AG09319 (cell line): Measurements from ENCODE around the gene PRELID3B.
A peak's percentile ranks its signal among the peaks of the same experiment; 100 is the strongest.

Experiments used
- DNase-seq: peaks from one replicate; pipeline ENCODE4 v3.0.0-alpha.2; 2010; ENCODE audit warnings: low read depth; ENCODE audit errors: extremely low read depth
- CTCF ChIP-seq: IDR thresholded peaks from 2 replicates; pipeline ENCODE4 v1.5.1; 2011; ENCODE audit warnings: low read depth, mild to moderate bottlenecking, inconsistent platforms, low read length, moderate library complexity

The PRELID3B gene

DNA sequence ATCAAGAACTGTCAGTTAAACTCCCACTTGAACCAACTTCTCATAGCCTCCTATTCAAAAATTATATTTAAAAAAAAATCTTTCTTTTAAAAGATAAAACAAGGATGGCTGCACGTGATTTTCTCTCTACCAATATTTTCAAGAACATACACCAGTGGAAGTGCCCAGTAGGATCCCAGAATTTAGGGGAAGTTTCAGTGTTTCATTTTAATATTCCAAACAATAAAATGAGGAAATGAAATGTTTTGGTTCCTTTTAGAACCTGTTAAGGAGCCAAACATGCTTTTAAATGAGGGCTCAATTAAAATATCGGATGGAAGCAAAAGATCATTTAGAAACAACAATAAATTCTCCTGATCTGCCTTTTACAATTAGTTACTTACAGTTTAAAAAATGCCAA is 26.4 kb upstream of the PRELID3B start:
- TF ChIP-seq CTCF = no peak

DNA sequence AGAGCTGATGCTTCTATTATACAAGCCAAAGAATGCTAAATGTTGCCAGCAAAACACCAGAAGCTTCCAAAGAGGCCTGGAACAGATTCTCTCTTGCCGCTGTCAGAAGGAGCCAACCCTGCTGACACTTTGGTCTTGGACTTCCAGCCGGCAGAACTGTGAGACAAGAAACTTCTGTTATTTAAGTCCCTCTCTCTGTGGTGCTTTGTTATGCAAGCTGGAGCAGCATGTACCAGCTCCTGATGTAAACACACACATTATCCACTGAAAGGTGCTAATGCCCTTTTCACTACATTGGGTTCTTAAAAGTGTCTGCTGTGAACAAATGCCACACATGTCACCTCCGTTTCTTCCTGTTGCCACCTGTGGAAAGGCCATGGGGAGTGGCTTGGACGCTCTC is 25.9 kb upstream of the PRELID3B start:
- no peak for TF ChIP-seq CTCF
- no peak for DNase-seq

More for the DNA sequence above, 26.4 kb upstream of the PRELID3B start:
- DNase-seq = no peak

DNA sequence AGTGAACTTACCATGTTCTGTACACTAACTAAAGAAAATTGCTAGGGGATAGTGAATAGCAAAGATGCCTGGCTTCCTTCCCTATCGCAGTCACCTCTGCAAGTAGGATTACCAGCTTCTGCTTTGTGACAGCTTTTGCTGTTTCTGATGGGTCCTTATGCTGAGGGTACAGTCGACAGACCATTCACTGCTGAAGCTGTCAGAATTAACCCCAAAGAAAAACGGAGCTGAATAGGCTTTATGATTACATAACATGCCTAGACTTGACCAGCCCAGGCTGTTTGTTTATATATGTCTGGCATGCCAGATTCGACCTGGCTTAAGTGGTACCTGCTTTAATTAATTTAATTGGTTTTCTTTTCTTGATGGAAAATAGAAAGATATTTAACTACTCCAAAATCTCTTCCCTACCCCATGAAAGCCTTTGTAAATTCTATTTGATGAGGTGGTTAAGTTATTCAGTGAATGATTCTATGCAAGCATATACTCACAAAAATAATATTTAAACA is 21.7 kb upstream of the PRELID3B start:
- no peak for TF ChIP-seq CTCF
- no peak for DNase-seq

DNA sequence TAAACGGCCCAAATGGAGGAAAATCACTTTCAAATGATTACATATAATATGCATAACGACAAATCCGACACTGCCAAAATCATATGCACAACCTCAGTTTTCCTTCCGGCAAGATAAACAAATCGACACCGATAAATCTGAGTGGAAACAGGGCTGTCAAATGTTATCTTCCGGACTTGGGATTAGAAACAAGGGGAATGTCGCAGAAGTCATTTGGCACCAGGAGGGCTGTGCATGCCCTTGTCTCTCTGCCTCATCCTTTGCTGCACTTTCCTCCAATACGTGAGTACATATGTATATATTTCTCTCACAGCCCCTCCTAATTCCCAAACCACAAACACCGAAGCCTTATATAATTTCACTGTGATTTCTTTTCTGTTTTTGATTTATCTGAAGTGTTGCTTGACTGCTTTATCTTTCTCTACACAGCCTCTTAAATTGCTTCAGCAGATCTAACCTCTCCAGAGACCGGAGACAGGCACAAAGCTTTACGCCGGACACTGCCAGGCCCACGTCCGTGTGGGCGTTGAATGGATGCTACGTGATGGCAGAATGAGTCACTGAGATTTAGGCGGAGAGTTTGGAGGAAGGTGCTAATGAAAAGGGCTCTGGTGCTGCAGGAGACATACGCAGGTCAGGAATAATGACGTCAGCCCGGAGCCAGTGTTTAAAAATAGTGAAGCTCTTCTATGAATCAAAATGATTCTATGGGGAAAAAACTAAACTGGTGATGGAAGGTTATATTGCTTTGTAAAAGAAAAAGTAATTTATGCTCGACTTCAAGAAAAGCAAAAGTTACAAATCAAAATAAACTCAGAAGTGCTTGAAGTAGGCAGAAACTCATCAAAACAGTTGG is 21.0 kb upstream of the PRELID3B start:
- TF ChIP-seq CTCF = no peak
- DNase-seq = no peak

DNA sequence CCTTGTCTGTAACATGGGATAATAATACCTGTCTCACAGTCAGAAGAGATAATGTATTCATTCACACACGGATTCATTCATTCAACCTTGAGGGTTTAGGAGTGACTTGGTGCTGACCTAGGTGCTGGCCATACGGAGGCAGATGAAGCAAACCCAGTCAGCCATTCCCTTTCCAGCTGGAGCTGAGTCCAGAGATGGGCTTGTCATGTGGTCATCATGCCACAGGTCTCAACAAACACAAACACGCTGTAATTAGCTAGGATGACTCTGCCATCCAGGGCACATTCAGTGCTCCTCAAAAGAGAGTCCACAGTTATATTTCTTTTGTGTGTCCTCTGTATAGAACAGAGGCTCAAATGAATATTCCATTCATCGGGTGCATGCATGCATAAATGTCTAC is 19.5 kb upstream of the PRELID3B start:
- DNase-seq = no peak
- TF ChIP-seq CTCF = no peak

DNA sequence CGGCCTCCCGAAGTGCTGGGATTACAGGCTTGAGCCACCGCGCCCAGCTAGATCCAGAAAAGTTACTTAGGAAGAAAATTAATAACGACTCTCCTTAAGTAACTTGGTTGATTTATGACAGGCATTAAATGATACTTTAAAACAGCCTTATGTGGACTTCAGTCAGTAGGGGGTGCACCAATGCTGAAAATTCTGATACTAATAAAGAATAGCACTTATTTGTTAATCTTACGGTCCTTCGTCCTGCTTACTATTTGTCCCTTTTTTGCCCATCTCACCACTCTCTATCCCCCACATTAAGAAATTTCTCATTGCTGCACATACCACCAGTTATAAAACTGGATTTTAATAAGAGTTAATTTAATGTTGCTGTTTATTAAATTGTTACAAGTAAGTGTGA is 12.7 kb upstream of the PRELID3B start:
- no peak for DNase-seq
- TF ChIP-seq CTCF = peak; percentile 36

- no peak for DNase-seq
- TF ChIP-seq CTCF = no peak
These were observed 9.1 kb upstream of the PRELID3B start for GRCh38 chr20:59051666-59052185.
